Stimulated activated CD8-positive, alpha-beta memory T cell treated with anti-CD3 and anti-CD28 coated beads, Interleukin-15, amount 100 ng/mL, for 24 hours (primary cell): ENCODE measurements around the gene TMCC1.
"Not testable (repeated sequence)": the region's sequence is repeated elsewhere in the genome, so short reads cannot be mapped to it uniquely, and the experiment has no call there.

Experiments
- DNase-seq: peaks from one replicate; pipeline ENCODE4 v3.0.0-alpha.2; 2020; ENCODE audit warnings: low read depth

Gene TMCC1

GRCh38 chr3:129892857-129893580 lies 492 bp downstream of the TMCC1 start:
- DNase-seq, result peak; percentile 48

- DNase-seq, result no peak
These were observed 1.0 kb downstream of the TMCC1 start for GRCh38 chr3:129892486-129892856.

- no peak for DNase-seq
These were observed 2.6 kb downstream of the TMCC1 start for GRCh38 chr3:129890891-129891290.

- DNase-seq, result no peak
These were observed 3.4 kb downstream of the TMCC1 start for GRCh38 chr3:129890125-129890524.

- DNase-seq, result no peak
These were observed 4.7 kb downstream of the TMCC1 start for GRCh38 chr3:129888771-129889170.

GRCh38 chr3:129881261-129881660 lies 12.2 kb downstream of the TMCC1 start:
- no peak for DNase-seq

GRCh38 chr3:129878355-129878754 lies 15.2 kb downstream of the TMCC1 start:
- no peak for DNase-seq

- DNase-seq, result not testable (repeated sequence)
These were observed 19.0 kb downstream of the TMCC1 start for GRCh38 chr3:129874479-129874878.

- DNase-seq, result no peak
These were observed 24.6 kb downstream of the TMCC1 start for GRCh38 chr3:129868912-129869311.

- no peak for DNase-seq
These were observed 25.9 kb downstream of the TMCC1 start for GRCh38 chr3:129867506-129868124.

- DNase-seq, result no peak
These were observed 27.7 kb downstream of the TMCC1 start for GRCh38 chr3:129865806-129866205.

- no peak for DNase-seq
These were observed 29.0 kb downstream of the TMCC1 start for GRCh38 chr3:129864519-129864918.

GRCh38 chr3:129859272-129859671 lies 34.2 kb downstream of the TMCC1 start:
- no peak for DNase-seq

- no peak for DNase-seq
These were observed 35.6 kb downstream of the TMCC1 start for GRCh38 chr3:129857899-129858298.

GRCh38 chr3:129856790-129857189 lies 36.7 kb downstream of the TMCC1 start:
- DNase-seq, result not testable (repeated sequence)

- DNase-seq, result no peak
These were observed 37.6 kb downstream of the TMCC1 start for GRCh38 chr3:129855832-129856419.

- DNase-seq, result no peak
These were observed 38.2 kb downstream of the TMCC1 start for GRCh38 chr3:129855170-129855831.

- no peak for DNase-seq
These were observed 39.1 kb downstream of the TMCC1 start for GRCh38 chr3:129854460-129854859.

GRCh38 chr3:129845956-129846355 lies 47.6 kb downstream of the TMCC1 start:
- no peak for DNase-seq

- no peak for DNase-seq
These were observed 52.7 kb downstream of the TMCC1 start for GRCh38 chr3:129840707-129841360.

GRCh38 chr3:129838086-129838485 lies 55.4 kb downstream of the TMCC1 start:
- no peak for DNase-seq

- no peak for DNase-seq
These were observed 56.4 kb downstream of the TMCC1 start for GRCh38 chr3:129837065-129837642.
